ENCODE measurements around the gene DMRT3. TPM values are rescaled to one million over a fixed set of nuclear protein-coding genes. Genes with fewer than 3 reads are reported as not detected.

Gene DMRT3
- total RNA-seq, 3 donors from 2014 or later (not counting 1 experiment from before 2014, with no cell fraction given): not detected

DNA sequence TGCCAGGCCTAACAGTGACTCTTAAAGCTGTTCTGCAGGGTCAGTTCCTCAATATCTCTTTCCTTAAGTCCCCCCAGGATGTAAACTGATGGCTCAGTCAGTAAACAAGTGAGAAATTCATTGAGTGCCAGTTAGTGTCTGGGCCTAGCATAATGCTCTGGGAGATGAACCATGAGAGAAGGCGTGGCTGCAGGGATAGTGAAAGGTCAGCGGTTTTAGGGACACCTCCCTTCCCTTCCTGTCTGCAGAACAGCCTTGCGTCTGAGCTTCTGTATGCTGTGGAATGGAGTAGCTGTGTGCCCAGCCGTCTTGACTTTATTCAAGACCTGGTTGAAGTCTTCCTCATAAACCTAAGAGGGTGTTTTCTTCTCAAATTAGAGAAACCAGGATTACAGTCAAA is 46.7 kb upstream of the DMRT3 start:
- Mint-ChIP-seq H3K36me3 (no peaks in the 10 kb centered on the region), H3K9me3 (no peaks in the 10 kb centered on the region), H3K4me3 (no peak overlapping the region), H3K27ac (no peak overlapping the region), H3K27me3 (ENCODE audit: low read depth in 2 of 2) (peaks cover 7 to 31% of the 10 kb centered on the region in 2 donors), H3K4me1 (no peaks in the 10 kb centered on the region)
- WGBS (ENCODE audit: insufficient coverage): 76% methylated on average over 2 of the region's 4 CpGs
- Histone ChIP-seq H3K27ac (ENCODE audit: low read length) (no peak overlapping the region), H3K4me3 (ENCODE audit: low read length) (no peak overlapping the region), H3K27me3 (ENCODE audit: control insufficient read depth, insufficient read depth, low read length) (peaks cover 4% of the 10 kb centered on the region), H3K36me3 (ENCODE audit: control insufficient read depth, insufficient read depth, low read length) (no peaks in the 10 kb centered on the region), H3K9me3 (ENCODE audit: control insufficient read depth, insufficient read depth, low read length) (no peaks in the 10 kb centered on the region), H3K4me1 (ENCODE audit: control insufficient read depth, insufficient read depth, low read length) (no peaks in the 10 kb centered on the region)
- DNase-seq: no peak
- TF ChIP-seq, protein P1, sequence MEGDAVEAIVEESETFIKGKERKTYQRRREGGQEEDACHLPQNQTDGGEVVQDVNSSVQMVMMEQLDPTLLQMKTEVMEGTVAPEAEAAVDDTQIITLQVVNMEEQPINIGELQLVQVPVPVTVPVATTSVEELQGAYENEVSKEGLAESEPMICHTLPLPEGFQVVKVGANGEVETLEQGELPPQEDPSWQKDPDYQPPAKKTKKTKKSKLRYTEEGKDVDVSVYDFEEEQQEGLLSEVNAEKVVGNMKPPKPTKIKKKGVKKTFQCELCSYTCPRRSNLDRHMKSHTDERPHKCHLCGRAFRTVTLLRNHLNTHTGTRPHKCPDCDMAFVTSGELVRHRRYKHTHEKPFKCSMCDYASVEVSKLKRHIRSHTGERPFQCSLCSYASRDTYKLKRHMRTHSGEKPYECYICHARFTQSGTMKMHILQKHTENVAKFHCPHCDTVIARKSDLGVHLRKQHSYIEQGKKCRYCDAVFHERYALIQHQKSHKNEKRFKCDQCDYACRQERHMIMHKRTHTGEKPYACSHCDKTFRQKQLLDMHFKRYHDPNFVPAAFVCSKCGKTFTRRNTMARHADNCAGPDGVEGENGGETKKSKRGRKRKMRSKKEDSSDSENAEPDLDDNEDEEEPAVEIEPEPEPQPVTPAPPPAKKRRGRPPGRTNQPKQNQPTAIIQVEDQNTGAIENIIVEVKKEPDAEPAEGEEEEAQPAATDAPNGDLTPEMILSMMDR (IDR thresholded peaks at IDR 0.05): no peak
- ATAC-seq: no peak
- intact Hi-C loops (cut with micrococcal nuclease): no loop called here

DNA sequence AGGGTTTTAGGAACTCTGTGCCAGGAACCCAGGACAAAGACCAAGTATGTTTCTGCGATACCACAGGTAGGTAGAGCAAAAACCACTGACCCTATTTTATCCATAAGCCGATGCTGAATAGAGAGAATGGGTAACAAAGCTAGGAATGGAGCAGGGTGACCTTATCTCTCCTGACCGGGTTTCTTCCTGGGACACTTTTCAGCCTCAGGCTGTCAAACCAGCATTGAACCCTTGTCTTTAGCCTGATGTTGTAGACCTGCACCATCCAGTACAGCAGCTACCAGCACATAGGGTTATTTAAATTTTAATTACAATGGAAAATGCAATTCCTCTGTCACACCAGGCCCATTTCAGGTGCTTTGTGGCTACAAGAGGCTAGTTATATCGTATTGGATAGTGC is 43.1 kb upstream of the DMRT3 start:
- no peak for DNase-seq
- 75% methylated on average over 3 of the region's 4 CpGs for WGBS (ENCODE audit: insufficient coverage)

DNA sequence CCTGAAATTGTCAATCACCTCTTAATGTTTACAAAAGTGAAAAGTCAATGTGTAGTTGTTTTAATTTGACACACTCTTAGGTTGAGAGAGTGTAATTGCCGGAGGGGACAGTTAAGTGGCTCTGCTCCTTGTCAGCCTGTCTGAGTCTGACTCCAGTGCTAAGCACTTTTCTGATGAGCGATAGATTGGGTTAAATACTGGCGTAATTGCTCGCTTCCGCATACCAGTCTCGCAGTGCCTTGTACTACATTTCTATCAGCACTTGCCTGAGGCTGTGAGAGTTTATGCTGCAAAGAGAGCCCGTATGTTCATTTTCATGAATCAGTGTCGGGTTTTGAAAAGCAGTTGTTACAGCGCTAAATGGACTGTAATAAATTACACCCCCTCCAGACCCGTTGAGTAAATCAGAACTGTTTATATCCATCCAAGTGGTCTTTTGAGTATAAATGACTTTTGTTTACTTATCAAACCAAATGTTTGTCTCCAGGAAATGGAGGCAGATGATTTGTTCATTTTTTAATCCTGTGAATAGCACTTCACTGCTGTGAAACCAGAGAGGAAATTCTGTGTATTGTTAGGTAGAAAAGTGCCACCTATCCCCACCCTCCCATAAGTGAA is 41.0 kb upstream of the DMRT3 start:
- Mint-ChIP-seq H3K4me1 (no peaks in the 10 kb centered on the region), H3K4me3 (no peak overlapping the region), H3K27ac (no peak overlapping the region), H3K36me3 (no peaks in the 10 kb centered on the region), H3K9me3 (peaks cover 0 to 5% of the 10 kb centered on the region in 2 donors), H3K27me3 (ENCODE audit: low read depth in 2 of 2) (peaks cover 22 to 65% of the 10 kb centered on the region in 2 donors)
- TF ChIP-seq, protein P1 (IDR thresholded peaks at IDR 0.05): no peak
- Histone ChIP-seq H3K9me3 (ENCODE audit: control insufficient read depth, insufficient read depth, low read length) (no peaks in the 10 kb centered on the region), H3K4me1 (ENCODE audit: control insufficient read depth, insufficient read depth, low read length) (no peaks in the 10 kb centered on the region), H3K27ac (ENCODE audit: low read length) (no peak overlapping the region), H3K4me3 (ENCODE audit: low read length) (no peak overlapping the region), H3K36me3 (ENCODE audit: control insufficient read depth, insufficient read depth, low read length) (no peaks in the 10 kb centered on the region), H3K27me3 (ENCODE audit: control insufficient read depth, insufficient read depth, low read length) (peaks cover 17% of the 10 kb centered on the region)
- intact Hi-C loops (cut with micrococcal nuclease): no loop called here
- 82% methylated on average over 8 of the region's 10 CpGs for WGBS (ENCODE audit: insufficient coverage)
- DNase-seq (no peak), ATAC-seq (no peak)

More for the DNA sequence above, 43.1 kb upstream of the DMRT3 start:
- Mint-ChIP-seq H3K4me1 (no peaks in the 10 kb centered on the region), H3K27ac (no peak overlapping the region), H3K9me3 (no peaks in the 10 kb centered on the region), H3K27me3 (ENCODE audit: low read depth in 2 of 2) (peaks cover 17 to 54% of the 10 kb centered on the region in 2 donors), H3K4me3 (no peak overlapping the region), H3K36me3 (no peaks in the 10 kb centered on the region)
- peaks cover 11% of the 10 kb centered on the region for H3K27me3 ChIP-seq (ENCODE audit: control insufficient read depth, insufficient read depth, low read length)
- no peaks in the 10 kb centered on the region for H3K4me1 ChIP-seq (ENCODE audit: control insufficient read depth, insufficient read depth, low read length)
- TF ChIP-seq, protein P1 (IDR thresholded peaks at IDR 0.05): no peak
- no peak overlapping the region for H3K4me3 ChIP-seq (ENCODE audit: low read length)
- intact Hi-C loops (cut with micrococcal nuclease): no loop called here
- no peaks in the 10 kb centered on the region for H3K36me3 ChIP-seq (ENCODE audit: control insufficient read depth, insufficient read depth, low read length)
- H3K9me3 ChIP-seq (ENCODE audit: control insufficient read depth, insufficient read depth, low read length): no peaks in the 10 kb centered on the region
- ATAC-seq: no peak
- no peak overlapping the region for H3K27ac ChIP-seq (ENCODE audit: low read length)
